HG02981 (cell line): ENCODE results near the gene L3MBTL4.
"Not testable (repeated sequence)": the region's sequence is repeated elsewhere in the genome, so short reads cannot be mapped to it uniquely, and the experiment has no call there.

Source experiments
- ATAC-seq: cut with Tn5 transposase; IDR thresholded peaks from one replicate; pipeline ENCODE4 v1.9.1; 2021; ENCODE audit warnings: mild to moderate bottlenecking, moderate library complexity; ENCODE audit not compliant: unreplicated experiment

L3MBTL4 gene

DNA sequence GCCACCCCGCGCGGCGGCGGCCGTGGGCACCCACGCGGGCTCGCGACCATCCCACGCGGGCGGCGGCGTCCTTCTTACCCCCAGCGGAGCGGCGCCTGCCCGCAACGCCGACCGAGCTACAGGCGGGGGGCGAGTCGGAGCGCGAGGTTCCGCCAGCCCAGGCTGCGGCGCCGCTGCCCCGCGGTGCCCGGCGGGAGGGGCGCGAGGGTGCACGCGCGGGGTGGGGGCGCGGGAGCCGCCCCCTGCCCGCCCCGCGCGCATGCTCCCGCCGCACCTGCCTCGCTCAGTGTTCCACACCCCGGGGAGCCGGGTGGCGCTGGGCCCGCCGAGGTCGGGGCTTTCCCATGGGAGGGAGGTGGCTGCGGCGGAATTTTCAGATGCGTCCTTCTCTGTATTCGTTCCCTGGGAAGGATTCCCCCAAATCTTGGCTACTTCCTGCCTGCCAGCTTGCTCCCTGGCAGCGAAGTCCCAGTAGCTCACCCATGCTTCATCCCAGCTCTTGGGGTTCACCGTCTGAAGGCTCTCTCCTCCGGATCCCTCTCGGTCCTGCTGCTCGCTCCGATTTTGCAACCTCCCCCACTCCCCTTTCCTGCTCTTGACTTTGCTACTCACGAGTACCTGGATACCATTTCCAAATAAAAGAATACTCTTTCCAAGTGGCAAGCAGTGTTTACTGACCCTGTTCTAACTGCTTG is at the start of gene L3MBTL4:
Gene L3MBTL4, minus strand, starts transcription at position 189 of the 695 bp plus-strand sequence. CDS start 103,286 bp downstream, outside the sequence.
- ATAC-seq, result peak; percentile 49

DNA sequence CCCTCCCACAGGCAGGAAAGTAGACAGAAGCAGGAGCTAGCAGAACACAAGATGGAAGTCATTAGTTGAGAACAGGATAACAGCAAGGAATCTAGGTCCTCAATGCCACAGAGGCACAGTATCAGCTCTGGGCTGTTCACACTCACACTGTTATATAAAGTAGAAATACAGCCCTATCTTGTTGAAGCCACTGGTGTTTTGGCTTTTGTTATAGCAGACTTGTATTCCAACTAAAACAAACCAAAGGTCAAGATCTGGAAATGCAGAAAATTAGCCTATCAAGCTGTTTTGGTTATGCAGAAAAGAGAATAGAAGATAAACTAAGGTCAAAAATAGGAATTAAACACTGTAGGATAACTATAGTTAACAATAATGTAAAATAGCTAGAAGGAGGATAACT is 37.5 kb upstream of the L3MBTL4 start:
- no peak for ATAC-seq

DNA sequence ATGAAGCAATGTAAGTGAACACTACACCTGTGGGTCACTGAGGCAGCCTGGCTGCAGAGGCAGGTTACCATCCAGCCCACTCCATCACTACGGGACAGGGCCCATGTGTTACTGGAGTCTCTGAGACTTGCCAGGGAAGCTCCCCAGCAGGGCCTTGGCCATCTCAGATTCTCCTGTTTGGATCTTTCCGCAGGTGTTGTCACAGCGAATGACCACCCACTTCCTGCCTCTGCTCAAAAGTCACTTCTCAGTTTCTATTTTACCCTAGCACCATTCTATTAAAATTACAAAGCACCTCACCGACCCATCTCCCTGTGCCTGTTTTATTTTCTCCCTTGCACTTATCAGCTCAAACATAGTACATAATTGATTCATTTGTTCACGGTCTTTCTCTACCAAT is 34.5 kb upstream of the L3MBTL4 start:
- peak; percentile 53 for ATAC-seq

DNA sequence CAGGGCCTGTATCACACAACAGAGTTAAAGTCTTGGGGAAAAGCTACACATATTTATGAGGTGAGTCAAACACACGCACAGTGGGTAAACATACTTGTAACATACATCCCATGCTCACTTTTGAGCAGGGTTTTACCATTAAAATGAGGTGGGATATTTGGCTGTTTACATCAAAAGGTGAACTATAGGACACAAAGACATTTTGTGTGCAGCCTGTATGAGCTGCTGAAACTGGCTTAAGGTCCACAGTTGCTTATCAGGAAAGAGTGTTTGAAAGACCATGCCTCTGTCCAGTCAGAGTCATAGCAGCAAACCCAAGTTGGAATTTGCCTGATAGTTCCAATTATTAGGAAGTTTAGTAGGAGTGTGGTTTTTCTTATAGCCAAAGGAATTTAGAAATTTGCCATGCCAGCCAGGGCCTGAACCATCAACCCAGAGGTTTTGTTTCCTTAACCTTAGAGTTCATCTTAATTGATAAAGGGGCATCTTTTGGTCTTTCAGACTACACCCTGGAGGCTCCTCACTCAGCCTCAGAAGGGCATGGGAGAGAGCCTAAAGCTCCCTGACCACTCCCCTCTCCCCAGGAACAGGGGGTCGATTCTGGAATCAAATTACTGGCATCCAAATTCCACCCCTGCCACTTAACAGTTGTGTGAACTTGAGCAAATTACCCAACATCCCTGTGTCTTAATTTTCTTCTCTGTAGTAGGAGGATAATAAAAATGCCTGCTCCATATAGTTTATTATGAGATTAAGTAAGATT is 29.9 kb upstream of the L3MBTL4 start:
- ATAC-seq, result no peak

DNA sequence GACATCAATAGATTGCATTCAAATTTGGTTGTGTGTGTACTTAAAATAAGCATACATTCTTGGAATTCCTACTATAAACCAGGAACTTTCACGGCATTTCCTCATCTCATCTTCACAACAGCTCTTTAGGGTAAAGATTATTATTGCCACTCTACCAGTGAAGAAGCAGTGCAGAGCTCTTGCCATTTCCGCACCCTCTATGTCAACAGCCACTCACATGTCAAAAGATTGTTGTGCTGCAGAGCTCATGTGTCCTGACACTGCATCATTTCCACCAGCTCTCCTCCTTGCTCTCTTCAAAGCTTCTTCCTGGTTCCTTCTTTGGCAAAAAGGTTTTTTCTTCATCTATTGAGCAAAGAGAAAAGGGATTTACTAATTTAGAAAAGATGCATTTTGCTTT is 26.5 kb upstream of the L3MBTL4 start:
- ATAC-seq, result no peak

DNA sequence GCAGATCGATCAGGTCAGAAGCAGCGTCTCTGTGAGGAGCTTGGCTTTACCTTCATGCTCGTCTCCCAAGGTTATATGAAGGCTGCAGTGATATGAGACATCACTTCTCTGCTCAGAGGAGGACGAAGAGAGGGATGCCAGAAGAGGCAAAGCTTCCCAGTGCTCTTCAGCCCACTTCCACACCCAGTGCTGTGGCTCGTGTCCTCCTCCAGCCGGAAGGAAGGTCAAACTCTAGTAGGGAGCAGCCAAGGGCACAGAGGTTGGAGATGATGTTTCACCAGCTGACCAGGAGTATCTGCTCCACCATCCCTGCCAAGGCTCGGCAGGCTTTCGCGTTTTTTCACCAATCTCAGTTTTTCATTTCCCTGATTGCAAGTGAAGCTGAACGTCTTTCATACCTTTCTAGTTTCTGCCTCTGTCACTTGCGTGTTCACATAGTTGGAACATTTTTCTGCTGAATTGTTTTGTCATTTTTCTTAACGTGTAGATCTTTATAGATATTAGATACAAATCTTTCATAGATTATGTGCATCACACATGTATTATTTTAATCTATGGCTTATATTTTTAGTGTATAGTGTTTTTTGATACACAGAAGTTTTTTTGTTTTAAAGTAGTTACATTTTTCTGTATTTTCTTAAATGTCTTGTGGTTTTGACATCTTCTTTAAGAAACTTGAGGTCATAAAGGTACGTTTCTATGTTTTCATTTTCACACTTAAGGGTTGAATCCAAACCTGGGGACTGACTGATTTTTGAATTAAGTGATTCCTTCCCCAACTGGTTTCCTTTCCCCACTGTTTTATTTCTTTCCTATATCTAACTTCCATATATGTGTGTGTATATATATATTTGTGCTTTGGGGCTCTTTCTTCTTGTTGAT is 23.5 kb upstream of the L3MBTL4 start:
- no peak for ATAC-seq

DNA sequence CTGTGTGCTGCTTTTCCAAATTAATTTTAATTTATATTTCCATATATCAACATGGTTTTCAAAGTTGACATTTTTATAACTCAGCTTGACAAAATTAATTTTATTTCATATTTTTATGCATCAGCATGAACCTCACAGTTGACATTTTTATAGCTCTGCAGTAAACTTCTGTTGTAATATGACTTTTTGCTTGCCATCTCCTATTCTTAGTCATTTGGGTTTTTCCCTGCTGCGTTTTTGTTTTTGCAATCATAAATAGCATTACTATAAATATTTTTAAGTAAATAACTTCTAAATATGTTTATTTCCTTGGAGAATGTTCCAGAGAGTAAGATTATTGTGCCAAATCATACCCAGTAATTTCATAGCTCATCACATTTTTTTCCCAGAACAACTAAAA is 21.0 kb upstream of the L3MBTL4 start:
- no peak for ATAC-seq

DNA sequence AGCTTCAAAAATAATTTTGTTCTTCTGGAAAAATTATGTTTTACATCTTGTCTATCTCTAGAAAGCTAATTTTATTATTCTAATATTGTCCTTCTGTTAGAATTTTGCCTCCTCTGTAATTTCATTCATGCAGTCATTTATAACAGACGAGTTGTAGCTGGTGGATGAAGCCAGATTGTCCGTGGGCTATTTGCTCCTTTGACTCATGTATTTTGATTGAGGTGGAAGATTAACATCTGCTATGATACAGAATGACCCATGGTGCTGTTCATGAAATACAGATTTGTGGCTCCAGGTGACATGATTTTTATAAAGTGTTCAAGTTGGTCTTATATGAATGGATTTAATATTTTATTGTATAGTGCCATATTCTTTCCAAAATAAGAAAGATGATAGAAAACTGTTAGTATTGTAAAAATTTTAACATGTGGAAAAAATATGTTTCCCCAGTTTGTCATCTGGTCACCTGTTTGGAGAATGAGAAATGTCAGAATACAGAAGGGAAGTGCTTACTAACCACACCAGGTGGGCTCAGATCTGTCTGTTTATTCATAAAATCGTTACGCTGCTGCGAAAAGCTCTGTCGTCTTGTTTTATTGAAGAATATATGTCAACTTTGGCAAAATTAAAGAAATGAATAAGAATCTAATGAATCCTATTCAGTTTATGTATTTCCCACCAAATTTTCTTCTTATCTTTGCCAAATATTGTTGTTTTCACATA is 20.4 kb upstream of the L3MBTL4 start:
- no peak for ATAC-seq

DNA sequence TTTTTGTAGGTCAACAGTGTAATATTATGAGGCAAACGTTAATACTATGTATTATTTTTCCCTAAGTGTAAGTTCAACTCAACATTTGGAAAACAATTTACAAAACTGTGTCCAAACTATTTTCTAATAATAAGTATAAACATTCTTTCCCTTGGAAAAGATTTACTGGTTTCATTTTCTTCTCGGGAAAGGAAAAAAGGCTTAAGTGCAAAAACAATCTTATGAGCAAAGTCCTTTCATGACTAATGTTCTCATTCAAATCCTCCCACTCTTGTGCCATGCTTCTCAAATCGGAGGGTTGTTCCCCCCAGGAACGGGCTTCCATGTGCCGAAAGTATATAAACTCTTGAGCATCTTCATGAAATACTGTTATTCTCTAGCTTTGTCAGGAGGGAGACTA is 19.8 kb upstream of the L3MBTL4 start:
- ATAC-seq, result no peak

DNA sequence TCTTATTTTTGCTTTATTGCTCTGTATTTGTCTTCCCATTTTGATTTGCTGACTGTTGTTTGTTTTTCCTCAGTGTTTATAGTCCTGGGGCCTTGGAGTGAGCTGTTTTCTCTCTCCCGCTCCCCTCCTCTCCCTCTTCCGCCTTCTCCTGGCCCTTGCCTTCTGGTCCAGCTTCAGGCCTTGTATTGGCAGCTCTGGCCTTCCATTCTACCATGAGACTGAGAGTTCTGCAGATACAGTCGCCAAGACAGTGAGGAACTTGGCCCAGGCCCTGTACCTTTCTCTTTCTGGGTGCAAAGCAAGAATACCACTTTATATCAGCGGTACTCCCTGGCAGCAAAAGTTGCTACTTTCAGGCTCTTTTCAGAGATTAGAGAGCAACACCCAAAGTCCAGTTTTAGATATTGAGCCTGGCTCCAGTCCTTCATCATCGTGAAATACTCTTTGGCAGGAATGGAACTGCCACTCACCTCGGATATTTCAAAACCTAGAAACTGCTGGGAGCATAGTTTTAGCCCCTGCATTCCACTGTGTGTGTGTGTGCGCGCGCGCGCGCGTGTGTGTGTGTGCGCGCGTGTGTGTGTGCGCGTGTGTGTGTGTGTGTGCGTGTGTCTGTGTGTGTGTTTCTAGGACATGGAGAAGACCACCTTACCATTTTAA is 17.1 kb upstream of the L3MBTL4 start:
- ATAC-seq, result no peak

DNA sequence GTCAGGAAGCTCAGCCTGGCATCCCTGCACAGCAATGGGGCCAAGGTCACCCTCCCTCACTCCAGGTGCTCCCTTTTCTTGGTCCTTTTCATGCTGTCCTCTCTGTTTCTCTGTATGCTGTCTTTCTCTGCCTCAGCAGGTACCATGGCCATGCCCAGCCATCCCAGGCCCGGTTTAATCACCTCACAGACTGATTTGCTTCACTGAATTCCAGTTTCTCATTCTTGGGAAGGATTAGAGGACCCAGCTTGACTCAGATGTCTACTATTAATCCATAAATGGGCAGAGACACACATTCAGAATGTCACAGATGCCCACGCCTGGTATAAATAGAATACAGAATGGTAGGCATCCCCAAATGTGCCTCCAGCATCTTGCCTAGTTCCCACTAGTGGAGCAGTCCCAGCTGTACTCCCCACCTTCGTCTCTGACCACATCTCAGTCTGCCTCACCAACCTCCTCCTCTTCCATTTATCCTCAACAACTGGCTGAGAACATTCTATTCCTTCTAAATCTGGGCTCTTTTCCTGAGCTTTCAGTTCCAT is 14.2 kb upstream of the L3MBTL4 start:
- no peak for ATAC-seq

DNA sequence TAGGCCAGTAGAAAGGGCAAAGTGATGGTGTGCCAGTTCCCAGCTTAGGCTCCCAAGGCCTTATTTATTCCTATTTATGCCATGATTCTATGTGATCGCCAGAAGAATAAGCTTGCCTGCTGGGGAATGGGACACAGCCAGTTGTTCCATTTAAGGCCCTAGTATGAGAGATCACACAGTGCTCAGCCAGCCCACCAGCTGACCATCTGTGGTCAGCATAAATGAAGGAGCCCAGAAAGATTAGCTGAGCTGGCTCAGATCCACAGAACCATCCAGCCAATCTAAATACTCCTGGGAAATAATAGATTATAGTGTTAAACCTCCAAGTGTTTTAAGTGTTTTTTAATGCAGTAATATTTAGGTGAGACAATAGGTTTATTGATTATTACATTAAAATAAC is 12.6 kb upstream of the L3MBTL4 start:
- ATAC-seq, result no peak

DNA sequence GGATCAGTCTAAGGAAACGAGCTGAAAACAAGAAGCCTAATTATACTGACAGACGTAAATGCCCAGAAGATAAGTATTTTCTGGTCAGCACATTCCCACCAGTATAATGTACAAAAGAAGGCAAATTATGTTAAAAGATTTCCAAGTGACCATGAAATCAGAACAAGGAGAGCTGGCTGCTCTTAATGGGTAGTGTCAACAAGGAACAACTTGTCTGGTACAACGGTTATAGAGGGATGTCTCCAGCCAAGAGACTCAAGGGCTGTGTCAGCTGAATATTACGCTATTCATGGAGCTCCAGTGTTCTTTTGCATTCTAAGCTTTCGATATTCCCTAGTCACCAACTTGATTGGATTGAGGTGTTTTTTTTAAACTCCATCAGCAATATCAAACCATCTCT is 8.6 kb upstream of the L3MBTL4 start:
- no peak for ATAC-seq

DNA sequence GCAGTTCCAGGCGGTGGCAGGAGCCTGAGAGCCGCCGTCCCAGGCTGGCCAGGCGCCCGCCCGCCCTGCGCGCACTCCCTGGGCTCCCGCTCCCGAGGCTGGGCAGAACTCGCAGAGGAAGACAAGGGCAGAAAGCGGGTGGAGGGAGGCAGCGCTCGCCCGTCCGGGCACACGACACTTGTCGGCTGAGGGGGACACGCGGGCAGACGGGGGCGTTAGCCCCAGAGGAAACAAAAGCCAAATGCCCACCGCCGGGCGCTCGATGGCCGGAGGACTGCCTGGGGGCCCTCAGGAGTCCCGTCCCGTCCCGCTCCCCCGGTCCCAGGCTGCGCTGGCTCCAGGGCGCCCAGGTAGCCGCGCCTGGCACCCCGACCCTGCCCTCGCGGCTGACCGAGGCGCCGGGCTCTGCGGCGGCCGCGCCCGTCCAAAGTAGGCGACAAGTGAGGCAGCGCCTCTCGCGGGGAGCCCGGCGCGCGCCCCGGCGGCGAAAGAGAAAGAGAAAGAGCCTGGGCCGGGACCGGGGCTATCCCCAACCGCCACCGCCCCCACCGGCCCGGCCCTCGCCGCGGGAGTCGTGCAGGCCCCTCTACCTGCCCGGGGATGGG is 491 bp downstream of the L3MBTL4 start:
- ATAC-seq, result peak; percentile 86

DNA sequence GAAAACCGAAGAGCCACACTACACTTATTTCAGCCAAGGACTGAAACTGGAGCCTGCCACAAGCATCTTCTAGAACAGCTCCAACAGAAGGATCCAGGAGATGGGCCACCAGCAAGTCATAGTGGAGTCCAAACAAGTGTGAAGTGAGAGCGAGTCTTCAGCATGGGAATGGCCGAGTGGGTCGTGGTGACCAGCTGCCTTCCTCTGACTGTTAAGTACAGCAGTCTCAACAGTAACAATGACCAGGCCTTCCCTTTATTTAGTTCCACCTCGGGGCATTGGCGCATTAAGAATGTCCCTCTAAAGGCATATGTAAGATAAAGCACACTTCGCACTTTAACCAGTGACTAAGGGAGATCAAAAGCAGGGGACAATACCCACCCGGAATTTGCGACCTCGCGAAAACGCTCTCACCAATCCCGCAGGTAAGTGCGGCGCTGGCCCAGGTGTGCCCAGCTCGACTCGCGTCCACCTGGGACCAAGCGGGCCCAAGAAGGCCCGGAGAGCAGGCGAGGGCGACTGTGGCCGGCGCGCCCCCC is 1.1 kb downstream of the L3MBTL4 start:
- no peak for ATAC-seq

DNA sequence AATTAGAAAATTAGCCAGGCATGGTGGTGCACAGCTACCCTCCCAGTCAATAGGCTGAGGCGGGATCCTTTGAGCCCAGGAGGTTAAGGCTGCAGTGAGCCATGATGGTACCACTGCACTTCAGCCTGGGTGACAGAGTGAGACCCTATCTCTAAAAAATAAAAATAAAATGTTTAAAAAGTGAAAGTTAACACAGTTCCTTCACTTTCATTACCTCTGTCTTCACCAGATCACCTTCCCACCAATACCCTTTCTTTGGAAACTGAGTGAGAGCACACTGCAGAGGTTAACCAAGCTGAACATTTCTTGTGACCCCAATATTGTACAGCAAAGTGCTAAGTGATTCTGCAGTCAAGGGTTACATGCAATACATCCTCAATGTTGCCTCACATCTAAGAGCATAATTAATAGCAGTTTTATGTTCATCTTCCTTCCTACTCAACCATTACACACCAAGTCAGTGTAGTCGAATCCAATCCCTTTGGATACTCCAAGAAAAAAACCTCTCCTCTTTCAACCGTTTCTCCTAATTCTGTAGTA is 1.7 kb downstream of the L3MBTL4 start:
- no peak for ATAC-seq

DNA sequence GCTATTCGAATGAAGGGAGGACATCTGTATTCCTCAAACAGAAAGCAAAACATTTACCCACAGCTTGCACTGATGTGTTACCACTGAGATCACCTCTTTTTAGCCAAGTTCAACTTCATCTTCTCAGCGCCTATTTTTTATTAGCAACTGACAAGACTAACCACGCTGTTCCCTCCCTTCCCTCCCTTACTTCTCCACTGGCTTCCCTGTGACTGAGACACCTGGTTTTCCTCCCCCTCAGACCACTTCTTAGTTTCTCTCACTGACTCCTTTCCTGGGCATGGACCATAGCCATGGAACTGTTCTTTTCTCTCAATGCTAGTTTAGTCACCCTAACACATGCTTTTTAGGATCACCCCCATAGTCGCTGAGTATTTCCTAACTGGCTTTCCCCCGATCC is 3.3 kb downstream of the L3MBTL4 start:
- no peak for ATAC-seq

DNA sequence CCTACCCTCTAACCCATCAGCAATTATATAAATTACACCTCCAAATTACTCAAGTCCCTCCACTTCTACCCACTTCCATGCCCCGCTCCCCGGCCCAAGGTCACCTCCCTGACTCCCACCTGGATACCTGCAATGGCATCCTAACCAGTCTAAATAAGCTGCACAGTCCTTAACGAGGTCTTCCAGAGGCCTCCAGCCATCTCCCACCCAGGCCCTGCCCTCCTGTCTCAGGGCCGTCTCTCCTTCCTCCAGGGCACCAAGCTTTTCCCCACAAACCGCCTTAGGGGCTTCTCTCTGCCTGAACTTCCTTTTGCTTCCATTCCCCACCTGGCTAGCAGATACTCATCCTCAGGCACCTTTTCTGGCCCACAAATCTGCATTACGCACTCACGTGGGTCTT is 4.8 kb downstream of the L3MBTL4 start:
- ATAC-seq, result no peak

DNA sequence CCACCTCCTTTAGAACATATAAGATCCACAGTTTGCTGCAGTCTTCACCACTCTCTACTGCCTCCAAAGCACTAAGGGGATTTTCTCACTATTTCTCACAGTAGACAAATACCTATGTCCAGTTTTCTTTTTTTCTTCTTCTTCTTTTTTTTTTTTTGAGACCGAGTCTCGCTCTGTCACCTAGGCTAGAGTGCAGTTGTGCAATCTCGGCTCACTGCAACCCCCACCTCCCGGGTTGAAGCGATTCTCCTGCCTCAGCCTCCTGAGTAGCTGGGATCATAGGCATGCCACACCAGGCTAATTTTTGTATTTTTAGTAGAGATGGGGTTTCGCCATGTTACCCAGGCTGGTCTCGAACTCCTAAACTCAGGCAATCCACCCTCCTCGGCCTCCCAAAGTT is 6.2 kb downstream of the L3MBTL4 start:
- ATAC-seq, result not testable (repeated sequence)
